GM19035 (cell line): ENCODE measurements around the gene PLA2G15.

ENCODE experiments used
- ATAC-seq: cut with Tn5 transposase; IDR thresholded peaks from one replicate; pipeline ENCODE4 v1.9.1; 2021; ENCODE audit not compliant: unreplicated experiment

Gene PLA2G15

DNA sequence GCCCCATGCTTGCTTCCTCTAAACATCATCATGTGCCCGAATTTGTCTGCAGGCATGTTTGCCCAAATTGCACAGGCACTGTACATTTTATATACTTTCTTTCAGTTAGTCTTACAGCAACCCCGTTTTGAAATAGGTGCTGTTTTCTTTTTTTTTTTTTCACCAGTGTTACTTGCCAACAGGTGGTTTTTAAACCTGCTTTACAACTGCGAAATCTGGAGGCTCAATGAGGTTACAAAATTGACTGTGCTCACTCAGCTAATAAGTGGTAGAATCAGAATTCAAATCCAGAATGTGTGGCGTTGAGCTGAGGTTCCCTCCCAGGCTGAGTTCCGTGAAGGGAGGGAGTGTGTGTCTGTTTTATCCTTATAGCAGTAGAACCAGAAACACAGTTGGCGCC lies 5.8 kb downstream of the PLA2G15 start:
- ATAC-seq = no peak

DNA sequence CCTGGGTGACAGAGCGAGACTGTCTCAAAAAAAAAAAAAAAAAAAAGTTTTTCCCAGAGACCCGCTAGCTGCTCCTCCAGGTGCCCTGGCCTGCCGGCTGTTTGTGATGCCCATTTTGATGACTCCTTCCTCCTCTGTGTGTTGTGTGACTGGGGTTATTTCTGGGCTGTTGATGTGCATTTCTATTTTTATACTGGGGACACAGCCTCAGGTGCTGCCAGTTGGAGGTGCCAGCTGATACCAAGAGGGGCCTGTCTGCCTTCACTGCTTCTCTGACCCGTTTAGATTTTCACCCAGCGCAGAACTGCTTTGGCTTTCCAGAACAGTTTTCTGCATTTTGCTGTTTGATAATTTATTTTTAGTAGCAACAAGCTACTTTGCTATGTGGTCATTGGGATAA lies 6.7 kb downstream of the PLA2G15 start:
- ATAC-seq = no peak

DNA sequence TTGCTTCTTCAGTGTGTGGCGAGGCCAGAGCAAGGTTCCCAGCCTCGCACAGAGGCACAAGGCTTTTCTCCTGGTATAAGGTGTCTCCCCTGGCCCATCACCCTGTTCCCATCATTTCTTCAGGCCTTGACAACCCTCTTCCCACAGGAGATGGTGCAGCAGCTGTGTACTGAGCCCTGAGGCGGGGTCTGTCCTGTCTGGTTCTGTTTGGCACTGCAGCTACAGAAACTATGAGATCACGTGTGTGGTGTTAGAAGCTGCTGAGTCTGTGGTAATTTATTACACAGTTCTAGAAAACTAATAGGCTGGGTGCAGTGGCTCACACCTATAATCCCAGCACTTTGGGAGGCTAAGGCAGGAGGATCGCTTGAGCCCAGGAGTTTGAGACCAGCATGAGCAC lies 7.2 kb downstream of the PLA2G15 start:
- ATAC-seq = no peak

DNA sequence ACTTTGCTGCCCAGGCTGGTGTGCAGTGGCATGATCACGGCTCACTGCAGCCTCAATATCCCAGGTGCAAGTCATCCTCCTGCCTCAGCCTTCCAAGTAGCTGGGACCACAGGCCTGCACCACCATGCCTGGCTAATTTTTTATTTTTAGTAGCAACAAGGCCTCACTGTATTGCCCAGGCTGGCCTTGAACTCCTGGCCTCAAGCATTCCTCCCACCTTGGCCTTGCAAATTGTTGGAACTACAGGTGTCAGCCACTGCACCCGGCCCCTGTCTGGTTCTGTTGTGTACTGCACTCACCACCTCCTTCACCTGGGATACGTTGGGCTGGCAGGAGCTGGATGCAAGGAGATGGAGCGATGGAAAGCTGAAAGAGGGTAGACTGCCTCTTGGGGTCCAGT lies 8.5 kb downstream of the PLA2G15 start:
- ATAC-seq = no peak

DNA sequence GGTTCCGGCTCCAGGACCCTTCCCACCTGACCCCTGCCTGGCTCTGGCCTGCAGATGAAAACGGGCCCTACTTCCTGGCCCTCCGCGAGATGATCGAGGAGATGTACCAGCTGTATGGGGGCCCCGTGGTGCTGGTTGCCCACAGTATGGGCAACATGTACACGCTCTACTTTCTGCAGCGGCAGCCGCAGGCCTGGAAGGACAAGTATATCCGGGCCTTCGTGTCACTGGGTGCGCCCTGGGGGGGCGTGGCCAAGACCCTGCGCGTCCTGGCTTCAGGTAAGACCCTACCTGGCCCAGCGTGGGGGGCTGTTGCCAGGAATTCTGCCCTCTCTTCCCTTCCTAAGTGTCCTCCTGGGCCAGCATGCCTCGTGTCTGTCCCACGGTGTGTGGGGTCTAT lies 10.5 kb downstream of the PLA2G15 start:
- no peak for ATAC-seq

DNA sequence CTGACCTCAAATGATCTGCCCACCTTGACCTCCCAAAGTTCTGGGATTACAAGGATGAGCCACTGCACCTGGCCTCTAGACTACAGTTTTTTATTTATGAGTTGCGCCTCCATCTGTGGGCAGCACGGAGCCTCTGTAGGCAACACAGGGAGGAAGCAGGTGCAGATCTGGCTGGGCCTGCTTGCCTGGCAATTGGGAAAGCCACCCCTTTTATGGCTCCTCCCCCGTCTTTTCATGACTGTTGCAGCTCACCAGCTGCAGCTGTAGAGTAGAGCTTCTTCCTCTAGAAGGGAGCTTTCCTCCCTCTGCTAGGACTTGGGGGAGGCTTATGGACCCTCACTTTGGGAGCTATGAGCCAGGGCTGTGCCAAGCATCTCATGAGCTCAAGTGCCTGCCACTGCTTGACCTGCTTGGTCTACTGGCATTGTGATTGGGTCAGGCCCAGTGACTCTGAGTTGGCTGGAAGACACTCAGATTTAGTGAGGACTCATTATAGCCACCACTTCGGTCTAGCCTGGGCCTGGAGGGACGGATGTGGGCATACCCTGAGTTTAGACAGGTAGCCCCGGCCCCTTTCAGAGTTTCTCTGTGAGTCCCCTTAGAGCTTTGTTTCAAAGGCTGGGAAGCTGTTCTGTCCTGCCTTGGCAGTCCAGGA lies 12.2 kb downstream of the PLA2G15 start:
- no peak for ATAC-seq

DNA sequence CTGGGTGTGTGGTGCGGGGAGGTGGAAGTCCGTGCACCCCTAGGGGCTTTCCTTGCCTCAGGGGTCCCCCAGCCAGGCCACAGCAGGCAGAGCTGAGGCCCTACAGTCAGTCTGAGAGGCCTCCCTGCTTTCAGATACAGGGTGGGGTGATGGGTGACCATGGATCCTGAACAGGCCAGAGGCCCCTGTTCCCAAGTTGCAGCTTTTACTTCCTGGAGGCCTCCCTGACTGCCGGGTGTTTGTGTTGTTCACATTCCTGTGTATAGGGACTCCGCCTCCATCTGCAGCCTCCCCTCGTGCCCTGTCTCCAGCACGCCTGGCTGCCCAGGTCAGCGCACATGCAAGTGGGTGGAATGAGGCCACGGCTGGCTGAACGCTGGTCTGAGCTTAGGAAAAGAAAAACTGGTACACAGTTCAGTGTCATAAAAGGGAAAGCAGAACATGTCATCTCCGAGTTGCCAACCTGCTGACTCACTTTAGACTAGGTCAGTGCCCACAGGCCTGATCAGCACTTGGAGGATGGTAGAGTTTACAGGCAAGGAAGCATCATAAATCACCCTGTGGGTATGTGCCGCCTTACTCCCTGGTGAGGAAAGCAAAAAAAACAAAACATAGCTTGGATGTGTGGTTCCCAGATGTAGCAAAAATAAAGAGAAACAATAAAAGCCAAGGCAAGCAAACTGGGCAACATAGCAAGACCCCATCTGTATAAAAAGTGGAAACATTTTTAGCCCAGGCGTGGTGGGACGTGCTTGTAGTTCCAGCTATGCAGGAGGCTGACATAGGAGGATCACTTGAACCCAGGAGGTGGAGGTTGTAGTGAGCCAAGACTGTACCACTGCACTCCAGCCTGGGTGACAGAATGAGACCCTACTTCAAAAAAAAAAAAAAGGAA lies 13.0 kb downstream of the PLA2G15 start:
- no peak for ATAC-seq

DNA sequence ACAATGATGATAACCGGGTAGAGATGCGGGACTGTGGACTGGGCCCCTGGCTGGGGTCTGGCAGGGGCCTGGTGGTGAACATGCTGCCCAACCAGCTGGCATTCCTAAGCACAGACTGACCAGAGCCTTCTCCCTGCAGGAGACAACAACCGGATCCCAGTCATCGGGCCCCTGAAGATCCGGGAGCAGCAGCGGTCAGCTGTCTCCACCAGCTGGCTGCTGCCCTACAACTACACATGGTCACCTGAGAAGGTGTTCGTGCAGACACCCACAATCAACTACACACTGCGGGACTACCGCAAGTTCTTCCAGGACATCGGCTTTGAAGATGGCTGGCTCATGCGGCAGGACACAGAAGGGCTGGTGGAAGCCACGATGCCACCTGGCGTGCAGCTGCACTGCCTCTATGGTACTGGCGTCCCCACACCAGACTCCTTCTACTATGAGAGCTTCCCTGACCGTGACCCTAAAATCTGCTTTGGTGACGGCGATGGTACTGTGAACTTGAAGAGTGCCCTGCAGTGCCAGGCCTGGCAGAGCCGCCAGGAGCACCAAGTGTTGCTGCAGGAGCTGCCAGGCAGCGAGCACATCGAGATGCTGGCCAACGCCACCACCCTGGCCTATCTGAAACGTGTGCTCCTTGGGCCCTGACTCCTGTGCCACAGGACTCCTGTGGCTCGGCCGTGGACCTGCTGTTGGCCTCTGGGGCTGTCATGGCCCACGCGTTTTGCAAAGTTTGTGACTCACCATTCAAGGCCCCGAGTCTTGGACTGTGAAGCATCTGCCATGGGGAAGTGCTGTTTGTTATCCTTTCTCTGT lies 14.0 kb downstream of the PLA2G15 start:
- no peak for ATAC-seq

DNA sequence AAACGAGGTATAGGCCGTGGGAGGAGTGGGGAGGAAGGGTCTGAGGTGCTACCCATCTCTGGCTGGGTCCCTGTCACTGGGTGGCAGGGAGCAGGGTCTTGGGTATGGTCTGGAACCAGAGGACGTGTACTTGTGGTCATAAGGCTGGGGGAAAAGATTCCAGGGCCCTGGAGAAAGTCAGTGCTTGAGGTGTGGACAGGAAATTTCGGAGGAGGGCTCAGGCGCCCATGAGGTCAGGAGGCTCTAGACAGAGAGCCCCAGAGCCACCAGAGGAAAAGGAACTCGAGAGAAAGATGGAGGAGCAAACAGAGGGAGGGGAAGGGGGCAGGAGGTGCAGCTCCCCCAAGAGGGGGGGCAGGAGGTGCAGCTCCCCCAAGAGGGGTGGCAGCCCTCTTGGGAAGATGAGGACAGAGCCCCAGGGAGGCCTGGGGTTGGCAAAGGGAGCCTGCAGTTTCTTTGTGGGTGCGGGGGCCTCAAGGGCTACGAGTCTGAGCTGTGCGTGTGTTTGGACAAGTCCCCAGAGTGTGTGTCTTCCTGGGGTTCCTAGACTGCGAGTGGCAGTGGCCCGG lies 18.5 kb downstream of the PLA2G15 start:
- ATAC-seq = no peak

DNA sequence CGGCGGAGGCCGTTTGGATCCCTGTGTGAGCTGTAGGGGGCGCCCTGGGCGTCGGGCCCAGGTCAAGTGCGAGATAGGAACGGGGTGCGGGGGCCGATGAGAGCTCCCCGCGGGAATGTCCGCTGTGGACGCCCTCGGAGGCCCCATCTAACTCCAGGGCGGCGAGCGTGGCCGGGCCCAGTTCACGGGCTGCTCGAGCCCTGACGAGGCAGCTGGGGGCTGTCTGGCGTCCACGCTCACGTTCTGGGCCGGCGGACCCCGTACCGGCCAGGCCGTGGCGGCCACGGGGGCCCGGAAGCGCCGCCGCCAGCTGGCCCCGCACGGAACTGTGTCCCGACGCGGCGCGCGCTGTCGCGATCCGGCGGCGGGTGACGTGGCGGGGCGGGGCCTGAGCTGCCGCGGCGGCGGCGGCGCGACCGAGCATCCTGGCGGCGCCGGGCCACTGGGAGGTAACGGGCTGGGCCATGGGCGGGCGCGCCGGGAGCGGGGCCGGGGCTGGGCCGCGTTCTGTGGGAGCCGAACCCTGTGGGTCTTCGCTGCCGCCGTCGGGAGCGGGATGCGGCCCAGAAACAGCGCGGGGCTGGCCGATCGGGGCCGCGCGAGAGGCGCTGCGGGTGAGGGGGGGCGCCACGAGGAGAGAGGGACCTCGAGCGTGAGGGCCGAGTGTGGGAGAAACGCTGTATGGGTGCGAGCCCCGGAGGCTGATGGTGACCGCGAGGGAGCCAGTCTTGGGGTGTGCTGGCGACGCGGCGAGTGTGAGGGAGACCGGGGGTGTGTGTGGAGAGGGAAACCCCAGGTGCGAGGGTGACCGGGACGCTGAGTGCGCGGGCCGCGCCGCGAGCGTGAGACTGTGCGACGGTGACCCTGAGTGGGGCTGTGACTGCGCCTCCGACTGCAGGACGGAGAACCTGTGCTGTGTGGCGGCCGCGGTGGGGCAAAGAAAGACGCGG lies 19.2 kb downstream of the PLA2G15 start, which contains the start of gene SLC7A6:
SLC7A6 (plus strand) TSS at position 399 of the 950 bp plus-strand sequence. CDS start 10,201 bp downstream, outside the sequence.
- ATAC-seq = peak; percentile 67

DNA sequence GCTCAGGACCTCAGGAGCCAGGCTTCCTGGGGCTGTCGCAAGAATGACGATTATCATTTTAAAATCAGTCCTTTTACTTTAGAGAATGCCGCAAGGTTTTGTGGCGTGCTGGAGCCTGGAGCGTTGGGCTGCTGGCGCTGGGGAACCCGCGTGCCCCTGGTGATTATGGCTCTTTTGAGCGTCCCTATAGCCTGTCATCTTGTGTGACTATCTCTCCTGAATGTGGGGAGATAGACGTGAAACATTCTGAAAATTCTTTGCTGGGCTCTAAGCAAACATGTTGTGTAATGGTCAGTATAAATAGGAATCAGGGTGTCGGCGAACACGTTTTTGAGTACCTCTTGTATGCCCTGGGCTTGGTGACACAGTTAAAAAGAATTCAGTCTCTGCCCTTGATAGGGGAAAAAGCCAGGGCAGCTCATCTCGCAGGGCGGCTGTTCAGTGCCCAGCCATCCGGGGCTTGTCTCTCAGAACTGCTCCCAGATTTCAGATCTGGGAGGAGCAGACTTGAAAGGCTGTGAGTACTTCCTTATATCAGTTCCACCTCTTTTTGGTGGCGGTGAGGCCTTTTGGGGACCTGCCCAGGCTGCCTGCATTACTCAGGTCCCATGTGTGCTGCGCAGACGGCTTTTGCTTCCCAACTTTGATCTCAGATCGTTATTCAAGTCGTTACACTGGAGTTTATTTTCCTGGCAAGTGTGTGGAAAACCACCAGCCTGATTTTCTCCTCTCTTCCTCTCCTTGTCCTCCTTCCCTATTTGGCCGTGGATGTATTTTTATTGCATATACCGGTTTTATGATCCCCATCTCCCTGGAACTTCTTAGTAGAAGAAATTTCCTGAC lies 20.1 kb downstream of the PLA2G15 start:
- peak; percentile 9 for ATAC-seq

DNA sequence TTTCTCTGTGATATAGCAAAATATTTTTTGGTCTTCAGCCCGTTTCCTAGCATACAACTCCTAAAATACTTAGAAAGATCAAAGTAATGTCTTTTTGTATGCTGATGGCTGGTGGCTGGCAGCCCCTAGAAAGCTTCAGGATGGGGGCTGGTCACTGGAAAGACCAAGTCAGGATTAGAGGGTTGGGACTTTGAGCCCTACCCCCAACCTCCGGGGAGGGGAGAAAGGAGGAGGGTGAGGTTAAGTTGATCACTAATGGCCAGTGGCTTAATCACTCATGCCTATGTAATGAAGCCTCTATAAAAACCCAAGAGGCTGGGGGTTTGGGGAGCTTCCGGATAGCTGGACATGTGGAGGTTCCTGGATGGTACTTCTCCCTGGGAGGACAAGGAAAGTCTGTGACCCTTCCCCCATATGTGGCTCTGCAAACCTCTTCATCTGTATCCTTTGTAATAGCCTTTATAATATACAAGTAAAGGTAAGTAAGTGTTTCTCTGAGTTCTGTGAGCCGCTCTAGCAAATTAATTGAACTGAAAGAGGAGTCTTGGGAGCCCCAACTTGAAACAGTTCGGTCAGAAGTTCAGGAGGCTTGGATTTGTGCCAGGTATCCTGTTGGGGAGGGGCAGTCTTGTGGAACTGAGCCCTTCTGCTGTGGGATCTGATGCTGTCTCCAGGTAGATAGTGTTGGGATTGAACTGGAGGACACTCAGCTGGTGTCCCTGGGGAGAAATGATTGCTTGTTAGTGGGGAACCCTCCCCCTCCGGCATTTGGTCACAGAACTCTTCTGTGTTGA lies 22.6 kb downstream of the PLA2G15 start:
- ATAC-seq = no peak

DNA sequence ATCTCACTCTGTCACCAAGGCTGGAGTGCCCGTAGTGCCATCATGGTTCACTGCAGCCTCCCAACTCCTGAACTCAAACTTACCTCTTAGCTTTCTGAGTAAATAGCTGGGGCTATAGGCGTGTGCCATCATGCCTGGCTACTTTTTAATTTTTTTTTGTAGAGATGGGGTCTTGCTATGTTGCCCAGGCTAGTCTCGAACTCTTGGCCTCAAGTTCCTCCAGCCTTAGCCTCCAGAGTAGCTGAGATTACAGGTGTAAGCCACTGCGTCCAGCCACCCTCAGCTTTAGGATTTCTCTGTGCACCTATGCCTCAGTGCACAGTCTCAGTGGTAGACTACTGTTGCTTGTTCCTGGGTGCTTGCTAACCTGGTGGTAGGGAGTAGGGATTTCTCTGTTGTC lies 24.6 kb downstream of the PLA2G15 start:
- no peak for ATAC-seq

DNA sequence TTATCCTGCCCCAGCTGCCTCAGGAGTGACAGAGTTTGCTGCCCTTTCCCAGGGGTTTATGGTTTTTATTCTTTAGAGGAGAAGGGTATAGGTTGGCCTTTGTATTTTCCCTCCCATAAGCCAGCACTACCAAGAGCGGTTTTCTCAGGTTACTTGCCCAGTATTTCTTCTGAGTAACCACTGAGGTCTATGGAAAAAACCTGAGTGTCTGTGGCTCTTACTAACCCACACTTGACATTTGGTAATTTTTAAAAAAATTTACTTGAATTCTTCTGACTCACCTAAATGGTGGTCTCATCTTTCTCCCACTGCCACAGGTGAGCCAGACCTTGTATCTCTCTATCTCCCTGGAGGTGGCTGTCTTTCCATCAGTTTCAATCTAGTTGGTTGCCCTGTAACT lies 25.2 kb downstream of the PLA2G15 start:
- no peak for ATAC-seq

DNA sequence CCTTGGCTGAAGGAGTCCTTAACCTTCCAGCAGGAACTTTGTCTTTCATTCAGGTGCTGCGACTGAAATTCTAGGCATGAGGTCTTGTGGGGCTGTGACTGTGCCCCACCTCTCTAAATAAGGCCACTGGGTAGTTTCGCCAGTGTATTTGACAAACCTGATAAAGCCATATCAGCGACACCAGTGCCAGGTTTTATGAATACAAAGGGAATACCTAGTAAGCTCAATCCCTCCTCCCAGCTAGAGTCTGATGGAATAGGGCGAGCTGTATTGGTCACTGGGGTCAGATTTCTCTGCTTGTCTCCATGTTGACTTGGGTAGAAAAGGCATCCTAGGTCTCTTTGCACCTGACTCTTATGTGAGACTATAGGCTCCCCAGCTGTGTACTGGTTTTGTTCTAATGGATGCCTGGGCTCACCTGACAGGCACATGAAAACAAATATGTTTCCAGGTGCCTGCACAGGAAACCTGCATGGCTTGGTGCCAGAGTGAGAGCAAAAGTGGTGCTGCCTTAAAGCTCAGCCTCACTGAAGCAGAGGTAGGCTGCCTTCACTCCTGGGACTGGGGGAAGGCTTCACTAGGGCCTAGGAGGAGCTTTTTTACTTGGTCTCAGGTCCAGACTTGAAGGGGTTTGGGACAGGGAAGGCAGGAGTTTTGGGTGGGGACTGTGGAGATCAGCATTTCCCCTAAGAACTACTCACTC lies 27.5 kb downstream of the PLA2G15 start:
- ATAC-seq = no peak

DNA sequence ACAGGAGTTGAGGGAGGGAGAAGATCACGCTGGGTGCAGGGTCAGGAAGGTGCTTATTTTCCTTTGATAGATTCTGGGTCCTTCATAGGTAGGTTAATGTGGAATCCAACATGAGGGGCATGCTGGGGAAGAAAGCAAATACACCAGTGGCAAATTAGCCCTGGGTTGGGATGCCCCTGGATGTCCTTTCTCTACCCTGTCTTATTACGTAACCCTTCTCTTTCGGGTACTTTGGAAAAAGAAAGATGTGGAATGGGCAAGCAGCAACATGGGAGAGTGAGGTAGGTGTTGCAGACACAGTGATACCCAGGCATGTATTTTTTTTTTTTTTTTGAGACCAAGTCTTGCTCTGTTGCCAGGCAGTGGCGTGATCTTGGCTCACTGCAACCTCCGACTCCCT lies 28.3 kb downstream of the PLA2G15 start:
- no peak for ATAC-seq

DNA sequence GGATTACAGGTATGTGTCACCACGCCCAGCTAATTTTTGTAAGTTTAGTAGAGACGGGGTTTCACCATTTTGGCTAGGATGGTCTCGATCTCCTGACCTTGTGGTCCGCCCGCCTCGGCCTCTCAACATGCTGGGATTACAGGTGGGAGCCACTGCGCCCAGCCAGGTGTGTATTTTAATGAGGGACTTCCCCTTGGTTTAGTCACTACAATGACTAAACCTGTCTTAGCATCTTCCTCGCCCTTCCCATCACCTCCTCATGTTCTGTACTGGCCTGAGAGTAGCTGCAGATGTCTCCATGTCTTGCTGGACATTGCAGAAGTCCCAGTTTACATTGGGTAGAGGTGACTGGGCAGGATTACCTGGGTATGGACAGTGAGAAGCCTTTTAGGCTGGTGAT lies 28.7 kb downstream of the PLA2G15 start:
- no peak for ATAC-seq

DNA sequence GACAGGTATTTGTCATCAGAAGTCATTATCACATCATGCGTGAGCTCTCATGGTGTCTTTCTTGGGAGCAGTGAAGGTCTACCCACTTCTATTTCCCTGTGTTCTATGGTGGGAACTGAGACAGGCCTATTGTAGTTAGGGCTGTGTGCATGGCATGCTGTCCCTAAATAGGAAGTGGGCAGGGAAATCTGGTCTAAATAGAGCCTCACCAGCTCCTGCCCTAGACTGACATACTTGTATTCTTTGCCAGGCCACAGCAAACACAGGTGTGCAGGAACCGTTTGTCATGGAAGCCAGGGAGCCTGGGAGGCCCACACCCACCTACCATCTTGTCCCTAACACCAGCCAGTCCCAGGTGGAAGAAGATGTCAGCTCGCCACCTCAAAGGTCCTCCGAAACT lies 29.3 kb downstream of the PLA2G15 start:
- ATAC-seq = no peak
